H9 (cell line): ENCODE measurements around the gene KBTBD6. TPM values are rescaled to one million over a fixed set of nuclear protein-coding genes. Genes with fewer than 3 reads are reported as not detected.
"Not testable (repeated sequence)": the region's sequence is repeated elsewhere in the genome, so short reads cannot be mapped to it uniquely, and the experiment has no call there.

Experiments
- DNase-seq: peaks from one replicate; pipeline ENCODE4 v3.0.0-alpha.2; 2017
- H2AFZ ChIP-seq: one replicate; pipeline ENCODE4 v1.6.1; 2013; ENCODE audit warnings: mild to moderate bottlenecking, low read length, control low read depth, moderate library complexity
- H2AK5ac ChIP-seq: 2 replicates; pipeline ENCODE4 v1.6.1; 2013; ENCODE audit warnings: low read length, control low read depth, mixed read lengths; ENCODE audit not compliant: insufficient read length
- H2BK120ac ChIP-seq: one replicate; pipeline ENCODE4 v1.6.1; 2013; ENCODE audit warnings: low read depth, mild to moderate bottlenecking, low read length, control low read depth, inconsistent platforms; ENCODE audit not compliant: poor library complexity, severe bottlenecking
- H2BK12ac ChIP-seq: 2 replicates; pipeline ENCODE4 v1.6.1; 2013; ENCODE audit warnings: low read length, control low read depth, mixed read lengths, low read depth; ENCODE audit not compliant: insufficient read length
- H2BK15ac ChIP-seq: 2 replicates; pipeline ENCODE4 v1.6.1; 2013; ENCODE audit warnings: low read depth, low read length, control low read depth
- H2BK20ac ChIP-seq: one replicate; pipeline ENCODE4 v1.6.1; 2013; ENCODE audit warnings: low read depth, mild to moderate bottlenecking, low read length, control low read depth, inconsistent platforms; ENCODE audit not compliant: poor library complexity, severe bottlenecking
- H2BK5ac ChIP-seq: 2 replicates; pipeline ENCODE4 v1.6.1; 2013; ENCODE audit warnings: low read length, control low read depth, mixed read lengths; ENCODE audit not compliant: insufficient read length
- H3K14ac ChIP-seq: 2 replicates; pipeline ENCODE4 v1.6.1; 2013; ENCODE audit warnings: low read length, control low read depth; ENCODE audit not compliant: insufficient read depth
- H3K18ac ChIP-seq: 2 replicates; pipeline ENCODE4 v1.6.1; 2013; ENCODE audit warnings: low read depth, mild to moderate bottlenecking, mixed read lengths, low read length, control low read depth; ENCODE audit not compliant: insufficient read length
- H3K23ac ChIP-seq: 2 replicates; pipeline ENCODE4 v1.6.1; 2013; ENCODE audit warnings: low read length, control low read depth, mixed read lengths, low read depth; ENCODE audit not compliant: insufficient read length
- H3K23me2 ChIP-seq: 2 replicates; pipeline ENCODE4 v1.6.1; 2013; ENCODE audit warnings: low read depth, mild to moderate bottlenecking, mixed read lengths, low read length, control low read depth; ENCODE audit not compliant: insufficient read length, poor library complexity, severe bottlenecking
- H3K27ac ChIP-seq: 2 replicates; pipeline ENCODE4 v1.5.1; 2013; ENCODE audit warnings: low read length, control low read depth, mixed read lengths, low read depth; ENCODE audit not compliant: insufficient read length
- H3K27me3 ChIP-seq: 2 replicates; pipeline ENCODE4 v1.6.1; 2013; ENCODE audit warnings: low read length, control low read depth, inconsistent platforms; ENCODE audit not compliant: insufficient read depth
- H3K4ac ChIP-seq: 2 replicates; pipeline ENCODE4 v1.6.1; 2013; ENCODE audit warnings: low read depth, mild to moderate bottlenecking, control low read depth, inconsistent platforms, low read length, moderate library complexity
- H3K4me1 ChIP-seq: 2 replicates; pipeline ENCODE4 v1.6.1; 2013; ENCODE audit warnings: low read length, control low read depth, inconsistent platforms; ENCODE audit not compliant: insufficient read depth
- H3K4me2 ChIP-seq: 2 replicates; pipeline ENCODE4 v1.6.1; 2013; ENCODE audit warnings: low read length, control low read depth, mixed read lengths; ENCODE audit not compliant: insufficient read length, insufficient read depth
- H3K56ac ChIP-seq: 2 replicates; pipeline ENCODE4 v1.6.1; 2013; ENCODE audit warnings: low read depth, mild to moderate bottlenecking, mixed read lengths, low read length, control low read depth; ENCODE audit not compliant: insufficient read length
- H3K79me1 ChIP-seq: 2 replicates; pipeline ENCODE4 v1.6.1; 2013; ENCODE audit warnings: low read depth, mild to moderate bottlenecking, moderate library complexity, low read length, control low read depth, inconsistent platforms; ENCODE audit not compliant: insufficient read depth, poor library complexity, severe bottlenecking
- H3K79me2 ChIP-seq: 2 replicates; pipeline ENCODE4 v1.6.1; 2013; ENCODE audit warnings: low read length, control low read depth, inconsistent platforms; ENCODE audit not compliant: insufficient read depth
- H3K9ac ChIP-seq: 2 replicates; pipeline ENCODE4 v1.6.1; 2013; ENCODE audit warnings: low read length, control low read depth, mixed read lengths; ENCODE audit not compliant: insufficient read length; ENCODE audit errors: extremely low read depth
- H3K9me3 ChIP-seq: one replicate; pipeline ENCODE4 v1.6.1; 2013; ENCODE audit warnings: low read depth, low read length, inconsistent platforms; ENCODE audit not compliant: control insufficient read depth
- H3T11ph ChIP-seq: one replicate; pipeline ENCODE4 v1.6.1; 2013; ENCODE audit warnings: mild to moderate bottlenecking, low read length, control low read depth, inconsistent platforms
- H4K20me1 ChIP-seq: one replicate; pipeline ENCODE4 v1.6.1; 2013; ENCODE audit not compliant: control insufficient read depth, insufficient read length, insufficient read depth
- H4K5ac ChIP-seq: 2 replicates; pipeline ENCODE4 v1.6.1; 2013; ENCODE audit warnings: low read depth, mild to moderate bottlenecking, mixed read lengths, low read length, control low read depth; ENCODE audit not compliant: insufficient read length
- H4K8ac ChIP-seq: replicated peaks from 2 replicates; pipeline ENCODE4 v1.6.1; 2013; ENCODE audit warnings: low read length, control low read depth, mixed read lengths, low read depth; ENCODE audit not compliant: insufficient read length
- H4K91ac ChIP-seq: 2 replicates; pipeline ENCODE4 v1.6.1; 2013; ENCODE audit warnings: low read depth, mild to moderate bottlenecking, moderate library complexity, mixed read lengths, low read length, control low read depth; ENCODE audit not compliant: insufficient read length
- H3K27ac Mint-ChIP-seq, 3 experiments: 2 replicates in 2 of 3; 3 replicates in 1 of 3; pipeline ENCODE4 v1.8.0; 2020 to 2021; ENCODE audit warnings: mixed read lengths in 3 of 3, mild to moderate bottlenecking in 1 of 3, moderate library complexity in 1 of 3
- H3K27me3 Mint-ChIP-seq: 2 replicates; pipeline ENCODE4 v1.8.0; 2021; ENCODE audit warnings: low read depth, mild to moderate bottlenecking, moderate library complexity, mixed read lengths
- H3K36me3 Mint-ChIP-seq, 3 experiments: 2 replicates in 2 of 3; 3 replicates in 1 of 3; pipeline ENCODE4 v1.8.0; 2020 to 2021; ENCODE audit warnings: low read depth in 3 of 3, mixed read lengths in 3 of 3; ENCODE audit not compliant: insufficient read depth in 1 of 3
- H3K4me1 Mint-ChIP-seq, 2 experiments: 2 replicates each; pipeline ENCODE4 v1.8.0; 2020; ENCODE audit warnings: mixed read lengths in 2 of 2
- H3K4me3 Mint-ChIP-seq, 2 experiments: 2 replicates in 1 of 2; 3 replicates in 1 of 2; pipeline ENCODE4 v1.8.0; 2020 to 2021; ENCODE audit warnings: mild to moderate bottlenecking in 2 of 2, mixed read lengths in 2 of 2, moderate library complexity in 1 of 2
- H3K9me3 Mint-ChIP-seq, 2 experiments: 2 replicates in 1 of 2; 3 replicates in 1 of 2; pipeline ENCODE4 v1.8.0; 2020; ENCODE audit warnings: mild to moderate bottlenecking in 2 of 2, mixed read lengths in 2 of 2, moderate library complexity in 1 of 2
- CTCF ChIP-seq: fragments of 200-600 bp; sonication (generic); conservative IDR thresholded peaks from 3 replicates; pipeline ENCODE4 v1.8.0; 2021; ENCODE audit warnings: antibody characterized with exemption, mild to moderate bottlenecking
- WGBS: extraction: QIAGEN DNeasy Blood & Tissue Kit; methylation state at CpG from one replicate; pipeline ENCODE4 v1.1.7; 2013; ENCODE audit warnings: missing lambda C conversion rate, low lambda C conversion rate, mixed read lengths; ENCODE audit not compliant: insufficient read length; ENCODE audit errors: extremely low coverage; 5-methylcytosine and 5-hydroxymethylcytosine counted together
- total RNA-seq: library from RNA; stranded (reverse); gene quantifications from 2 replicates; pipeline ENCODE4 v1.2.1, GENCODE V29; 2021

The KBTBD6 gene
- total RNA-seq, 1 experiment from 2014 or later = 11.5 TPM

- peaks cover 10 to 18% (median 17%) of the 10 kb centered on the region in 3 experiments for H3K36me3 Mint-ChIP-seq
- Histone ChIP-seq H2AK5ac (no peak overlapping the region), H3K23me2 (no peaks in the 10 kb centered on the region), H3T11ph (no peak overlapping the region), H3K14ac (no peak overlapping the region), H3K4me1 (peaks cover 5% of the 10 kb centered on the region; the same call in 1 of the 2 replicates), H2BK12ac (no peak overlapping the region), H4K5ac (no peak overlapping the region), H3K18ac (no peak overlapping the region), H2BK15ac (no peak overlapping the region), H3K79me1 (no peaks in the 10 kb centered on the region), H3K27ac (no peak overlapping the region), H4K8ac (no peak overlapping the region), H3K27me3 (no peaks in the 10 kb centered on the region), H3K9ac (no peak overlapping the region), H4K91ac (no peak overlapping the region), H3K56ac (no peak overlapping the region), H2BK5ac (no peak overlapping the region), H2AFZ (no peak overlapping the region), H3K4me2 (no peak overlapping the region), H3K79me2 (peaks cover 4% of the 10 kb centered on the region; the same call in 1 of the 2 replicates), H3K23ac (no peak overlapping the region), H4K20me1 (no peaks in the 10 kb centered on the region), H2BK20ac (no peak overlapping the region), H2BK120ac (no peak overlapping the region), H3K4ac (no peak overlapping the region), H3K9me3 (no peaks in the 10 kb centered on the region)
- no peaks in the 10 kb centered on the region for H3K9me3 Mint-ChIP-seq
- no peak for TF ChIP-seq CTCF
- WGBS = no CpG with 5 or more reads among the region's 6 CpGs
- no peak for DNase-seq
- no peaks in the 10 kb centered on the region for H3K27me3 Mint-ChIP-seq
- peaks cover 24 to 29% of the 10 kb centered on the region in 2 experiments for H3K4me1 Mint-ChIP-seq
- peak overlapping the region in 1 of 3 experiments; percentile 3; a peak in 2 of 7 replicates for H3K27ac Mint-ChIP-seq
- peak overlapping the region; percentile 95 for H3K4me3 Mint-ChIP-seq
Observed at GRCh38 chr13:41133951-41134350, 1.3 kb upstream of the KBTBD6 start.

DNA sequence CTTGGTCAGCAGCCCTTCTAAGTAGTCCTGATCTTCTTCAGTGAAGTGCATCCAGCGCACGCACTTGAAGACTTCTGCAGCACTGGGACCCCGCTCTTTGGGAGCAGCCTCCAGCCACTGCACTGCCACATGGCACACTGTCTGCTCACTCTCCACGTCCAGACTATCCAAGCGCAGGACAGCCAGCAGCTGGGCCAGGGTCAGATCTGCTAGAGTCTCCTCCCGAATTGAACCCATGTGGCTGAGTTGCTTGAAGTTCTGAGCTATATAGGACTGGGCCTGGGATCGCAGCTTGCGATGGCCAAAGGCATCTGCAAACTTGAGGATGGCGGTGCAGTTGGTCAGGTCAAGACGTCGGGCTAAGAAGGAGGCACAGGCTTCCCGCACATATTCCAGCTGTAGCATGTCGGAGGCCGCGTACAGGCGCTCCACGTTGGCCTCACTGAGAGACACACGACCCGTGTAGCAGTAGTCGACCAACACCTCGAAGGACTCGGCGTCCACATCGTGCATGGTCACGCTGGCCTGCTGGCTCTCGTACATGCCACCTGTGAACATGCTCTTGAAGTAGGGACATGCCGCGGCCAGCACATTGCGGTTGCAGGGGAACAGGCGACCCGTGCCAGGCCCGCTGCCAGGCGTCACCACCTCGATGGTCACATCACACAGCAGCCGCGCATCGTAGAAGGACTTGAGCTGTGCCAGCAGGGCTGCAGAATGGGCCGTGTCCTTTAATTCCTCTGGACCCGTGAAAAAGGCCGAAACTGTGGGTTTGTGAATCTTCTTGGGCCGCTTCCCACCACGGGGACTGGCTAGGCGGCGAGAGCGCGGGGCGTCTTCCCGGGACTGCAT, 716 bp downstream of the KBTBD6 start:
- H3K4me1 ChIP-seq, H3K56ac ChIP-seq, H2BK5ac ChIP-seq, H2AFZ ChIP-seq, DNase-seq, H4K20me1 ChIP-seq, H3K79me2 ChIP-seq, H3K9me3 Mint-ChIP-seq, H2BK12ac ChIP-seq, H3K23ac ChIP-seq, H3K4ac ChIP-seq, H4K91ac ChIP-seq, H3K27me3 ChIP-seq, H3K27me3 Mint-ChIP-seq, H3K23me2 ChIP-seq, H3T11ph ChIP-seq, H4K5ac ChIP-seq, H4K8ac ChIP-seq, H3K9me3 ChIP-seq, H3K27ac ChIP-seq, H2BK15ac ChIP-seq, H3K79me1 ChIP-seq, H2AK5ac ChIP-seq, H2BK120ac ChIP-seq, H2BK20ac ChIP-seq: not testable (repeated sequence)
- H3K27ac Mint-ChIP-seq = peak overlapping the region; percentile 77 to 95 (median 93); a peak in 4 of 7 replicates
- H3K4me1 Mint-ChIP-seq = peaks cover 24 to 35% of the 10 kb centered on the region in 2 experiments
- H3K36me3 Mint-ChIP-seq = peaks cover 10 to 21% (median 17%) of the 10 kb centered on the region in 3 experiments
- peak overlapping the region; percentile 37 for H3K18ac ChIP-seq
- H3K4me2 ChIP-seq = peak overlapping the region; percentile 72
- peak overlapping the region; percentile 95 for H3K4me3 Mint-ChIP-seq
- no CpG with 5 or more reads among the region's 48 CpGs for WGBS
- peak overlapping the region; percentile 89 for H3K14ac ChIP-seq
- H3K9ac ChIP-seq = peak overlapping the region; percentile 69
